Keratinocyte (primary cell): ENCODE data around the gene B3GALT6. TPM values are rescaled to one million over a fixed set of nuclear protein-coding genes. Genes with fewer than 3 reads are reported as not detected.
A peak's percentile ranks its signal among the peaks of the same experiment; 100 is the strongest.

Experiments
- DNase-seq: peaks from one replicate; pipeline ENCODE4 v3.0.0-alpha.2; 2011; ENCODE audit warnings: low read depth, missing footprints, low spot score
- FAIRE-seq: peaks from 2 replicates; lab custom pipeline; 2011; peaks lifted over from hg19 to GRCh38; lab: Jason Lieb, UNC
- H2AFZ ChIP-seq: 2 replicates; pipeline ENCODE4 v1.6.0; 2012; ENCODE audit warnings: low read length, control low read depth, inconsistent platforms; ENCODE audit not compliant: control insufficient read depth
- H3K27ac ChIP-seq: 2 replicates; pipeline ENCODE4 v1.5.1; 2011; ENCODE audit warnings: low read length; ENCODE audit not compliant: control insufficient read depth, insufficient read depth
- H3K27me3 ChIP-seq: 3 replicates; pipeline ENCODE4 v1.6.0; 2011; ENCODE audit warnings: low read length; ENCODE audit not compliant: control insufficient read depth, insufficient read depth; ENCODE audit errors: extremely low read depth
- H3K36me3 ChIP-seq, 2 experiments: 2 replicates in 1 of 2; 3 replicates in 1 of 2; pipeline ENCODE4 v1.5.1; 2011; ENCODE audit warnings: low read length in 2 of 2, mild to moderate bottlenecking in 1 of 2; ENCODE audit not compliant: control insufficient read depth in 2 of 2, insufficient read depth in 2 of 2; ENCODE audit errors: extremely low read depth in 1 of 2
- H3K4me1 ChIP-seq: 3 replicates; pipeline ENCODE4 v1.5.1; 2011; ENCODE audit warnings: low read length; ENCODE audit not compliant: control insufficient read depth, insufficient read depth; ENCODE audit errors: extremely low read depth
- H3K4me2 ChIP-seq: 3 replicates; pipeline ENCODE4 v1.6.0; 2011; ENCODE audit warnings: low read depth, low read length; ENCODE audit not compliant: control insufficient read depth, insufficient read depth; ENCODE audit errors: extremely low read depth
- H3K4me3 ChIP-seq, 3 experiments: fragments of 200-600 bp in 1 of 3; sonication (generic) in 1 of 3; 2 replicates in 2 of 3; 3 replicates in 1 of 3; pipeline ENCODE4 v1.5.1; 2011 to 2016; ENCODE audit warnings: low read length in 3 of 3, mild to moderate bottlenecking in 3 of 3, control low read depth in 2 of 3, inconsistent platforms in 1 of 3, low read depth in 1 of 3, mixed read lengths in 1 of 3, mixed run types in 1 of 3, moderate library complexity in 1 of 3; ENCODE audit not compliant: control insufficient read depth in 2 of 3, insufficient read depth in 2 of 3; ENCODE audit errors: extremely low read depth in 1 of 3
- H3K79me2 ChIP-seq: 2 replicates; pipeline ENCODE4 v1.6.0; 2012; ENCODE audit warnings: low read length; ENCODE audit not compliant: control insufficient read depth, insufficient read depth
- H3K9ac ChIP-seq: 3 replicates; pipeline ENCODE4 v1.6.0; 2011; ENCODE audit warnings: low read length; ENCODE audit not compliant: control insufficient read depth, insufficient read depth; ENCODE audit errors: extremely low read depth
- H3K9me1 ChIP-seq: 3 replicates; pipeline ENCODE4 v1.6.0; 2011; ENCODE audit warnings: low read length; ENCODE audit not compliant: control insufficient read depth, insufficient read depth; ENCODE audit errors: extremely low read depth
- H3K9me3 ChIP-seq: 2 replicates; pipeline ENCODE4 v1.5.1; 2012; ENCODE audit warnings: low read depth, low read length; ENCODE audit not compliant: control insufficient read depth
- H4K20me1 ChIP-seq: 3 replicates; pipeline ENCODE4 v1.6.0; 2011; ENCODE audit warnings: low read length; ENCODE audit not compliant: control insufficient read depth, insufficient read depth; ENCODE audit errors: extremely low read depth
- EZH2 ChIP-seq: IDR thresholded peaks from one replicate; pipeline ENCODE4 v1.6.1; 2012; ENCODE audit warnings: inconsistent platforms, mild to moderate bottlenecking, low read length, moderate library complexity
- dilution Hi-C: fragments of 300-500 bp; cut with MboI; formaldehyde crosslinking; loops from one replicate; pipeline ENCODE4 v1.7.0; 2020; ENCODE audit warnings: low sequenced_read_pairs; ENCODE audit not compliant: extremely low pct_ligation_motif_present
- polyA plus RNA-seq, 5 experiments: library from polyadenylated mRNA; depleted of rRNA in 3 of 5; stranded (reverse) in 3 of 5; stranded (forward) in 1 of 5; unstranded in 1 of 5; fragments of >200 nt; gene quantifications; 1 replicate in 1 of 5; 2 replicates in 3 of 5; 3 replicates in 1 of 5; pipeline versions ENCODE4 v1.2.1 to v1.2.3, GENCODE V29; 2011 to 2012; ENCODE audit warnings: missing spikeins in 2 of 5, low read depth in 1 of 5, low replicate concordance in 1 of 5
- TF ChIP-seq, protein P1 (sequence below), 3 experiments: IDR thresholded peaks in 1 of 3; conservative IDR thresholded peaks in 1 of 3; optimal IDR thresholded peaks in 1 of 3; 2 replicates in 2 of 3; 3 replicates in 1 of 3; pipeline versions ENCODE3 to v1.5.1; 2011; ENCODE audit warnings: low read length in 3 of 3, mild to moderate bottlenecking in 3 of 3, moderate library complexity in 2 of 3, control low read depth in 1 of 3, inconsistent platforms in 1 of 3; ENCODE audit not compliant: insufficient read depth in 2 of 3; ENCODE audit errors: extremely low read depth in 1 of 3

The B3GALT6 gene
- polyA plus RNA-seq, 1 donor (not counting 4 experiments of a cell fraction or from before 2014, with no cell fraction given) = 6.8 TPM

GRCh38 chr1:1205769-1206375 lies 26.2 kb upstream of the B3GALT6 start:
- Histone ChIP-seq H3K79me2 (no peaks in the 10 kb centered on the region), H3K4me3 (no peak overlapping the region), H3K9me3 (no peaks in the 10 kb centered on the region), H3K9ac (no peak overlapping the region), H3K4me2 (peak overlapping the region; percentile 66), H3K36me3 (no peaks in the 10 kb centered on the region), H3K27ac (no peak overlapping the region), H2AFZ (peak overlapping the region; percentile 33), H4K20me1 (no peaks in the 10 kb centered on the region), H3K27me3 (peaks cover 40% of the 10 kb centered on the region), H3K9me1 (no peaks in the 10 kb centered on the region), H3K4me1 (peaks cover 6% of the 10 kb centered on the region)
- dilution Hi-C loops = no loop called here
- DNase-seq = no peak
- FAIRE-seq = no peak
- TF ChIP-seq, protein P1, sequence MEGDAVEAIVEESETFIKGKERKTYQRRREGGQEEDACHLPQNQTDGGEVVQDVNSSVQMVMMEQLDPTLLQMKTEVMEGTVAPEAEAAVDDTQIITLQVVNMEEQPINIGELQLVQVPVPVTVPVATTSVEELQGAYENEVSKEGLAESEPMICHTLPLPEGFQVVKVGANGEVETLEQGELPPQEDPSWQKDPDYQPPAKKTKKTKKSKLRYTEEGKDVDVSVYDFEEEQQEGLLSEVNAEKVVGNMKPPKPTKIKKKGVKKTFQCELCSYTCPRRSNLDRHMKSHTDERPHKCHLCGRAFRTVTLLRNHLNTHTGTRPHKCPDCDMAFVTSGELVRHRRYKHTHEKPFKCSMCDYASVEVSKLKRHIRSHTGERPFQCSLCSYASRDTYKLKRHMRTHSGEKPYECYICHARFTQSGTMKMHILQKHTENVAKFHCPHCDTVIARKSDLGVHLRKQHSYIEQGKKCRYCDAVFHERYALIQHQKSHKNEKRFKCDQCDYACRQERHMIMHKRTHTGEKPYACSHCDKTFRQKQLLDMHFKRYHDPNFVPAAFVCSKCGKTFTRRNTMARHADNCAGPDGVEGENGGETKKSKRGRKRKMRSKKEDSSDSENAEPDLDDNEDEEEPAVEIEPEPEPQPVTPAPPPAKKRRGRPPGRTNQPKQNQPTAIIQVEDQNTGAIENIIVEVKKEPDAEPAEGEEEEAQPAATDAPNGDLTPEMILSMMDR (optimal IDR thresholded peaks at IDR 0.05 in 1 of 3, IDR thresholded peaks at IDR 0.05 in 1 of 3, conservative IDR thresholded peaks at IDR 0.05 in 1 of 3; ENCODE audit: extremely low read depth in 1 of 3, insufficient read depth in 2 of 3, low read length in 3 of 3) = no peak
- no peak for TF ChIP-seq EZH2

DNA sequence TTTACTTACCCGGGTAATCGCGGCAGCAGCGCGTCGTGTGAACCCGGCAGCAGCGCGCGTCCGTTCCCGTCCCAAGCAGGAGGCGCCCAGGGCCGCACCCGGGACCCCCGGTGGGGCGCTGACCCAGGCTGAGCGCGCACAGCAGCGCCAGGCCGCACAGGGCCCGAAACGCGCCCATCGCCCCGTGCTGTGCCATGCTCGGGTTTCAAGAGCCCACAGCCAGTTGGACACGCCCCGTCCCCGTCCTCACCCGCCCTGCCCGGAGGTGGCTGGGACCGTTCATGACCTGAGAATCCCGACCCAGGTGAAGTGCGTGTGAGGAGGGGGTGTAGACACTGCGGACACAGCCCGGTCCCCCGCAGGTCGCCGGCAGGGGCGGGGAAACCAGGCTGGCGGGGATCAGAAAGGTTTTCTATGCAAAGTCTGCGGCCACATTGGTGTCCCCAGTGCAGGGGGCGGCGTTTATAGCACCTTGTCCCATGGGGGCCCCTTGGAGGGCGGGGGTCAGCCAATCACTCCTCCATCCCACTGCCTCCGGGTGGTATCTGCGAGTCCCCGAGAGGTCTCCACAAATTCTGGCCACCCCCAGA lies 25.6 kb upstream of the B3GALT6 start, which contains the start of gene TNFRSF18:
Gene TNFRSF18 (minus strand): TSS at position 217 of the 590 bp plus-strand sequence. CDS start 21 bp downstream, at position 196.
- Histone ChIP-seq H3K9me1 (no peaks in the 10 kb centered on the region), H3K4me1 (peaks cover 6% of the 10 kb centered on the region), H3K79me2 (no peaks in the 10 kb centered on the region), H4K20me1 (no peaks in the 10 kb centered on the region), H3K9ac (no peak within 1 kb of the TSS), H2AFZ (peak within 1 kb of the TSS; percentile 33), H3K4me2 (peak within 1 kb of the TSS; percentile 66), H3K27me3 (peaks cover 40% of the 10 kb centered on the region), H3K9me3 (no peaks in the 10 kb centered on the region), H3K4me3 (peak within 1 kb of the TSS in 2 of 3 experiments; percentile 22 to 46), H3K36me3 (no peaks in the 10 kb centered on the region), H3K27ac (no peak within 1 kb of the TSS)
- TF ChIP-seq, protein P1 (optimal IDR thresholded peaks at IDR 0.05 in 1 of 3, IDR thresholded peaks at IDR 0.05 in 1 of 3, conservative IDR thresholded peaks at IDR 0.05 in 1 of 3; ENCODE audit: extremely low read depth in 1 of 3, insufficient read depth in 2 of 3, low read length in 3 of 3) = no peak
- TF ChIP-seq EZH2 = peak; percentile 43
- dilution Hi-C loops = no loop called here
- FAIRE-seq = no peak
- no peak for DNase-seq
